Naive thymus-derived CD4-positive, alpha-beta T cell (primary cell): ENCODE results near the gene PSD4. TPM values are rescaled to one million over a fixed set of nuclear protein-coding genes. Genes with fewer than 3 reads are reported as not detected.

ENCODE experiments used
- ATAC-seq: fragments of 150-1000 bp; cut with Tn5 transposase; 2 replicates; pipeline ENCODE4 v1.10.0; 2021; ENCODE audit warnings: mild to moderate bottlenecking, moderate library complexity
- CTCF ChIA-PET: fragments of 350-600 bp; sonication (Branson Sonifier 250); formaldehyde crosslinking; loops from one replicate; lab custom pipeline; 2021; ENCODE audit warnings: antibody characterized with exemption; lab: Charles Lee
- POLR2A ChIA-PET: fragments of 350-600 bp; sonication (Branson Sonifier 250); formaldehyde crosslinking; loops from one replicate; lab custom pipeline; 2021; ENCODE audit warnings: antibody characterized with exemption, inconsistent platforms; lab: Charles Lee
- DNase-seq, 9 donors: peaks; one replicate each; pipeline versions ENCODE4 v3.0.0 to v3.0.0-alpha.2; 2020 to 2022; ENCODE audit warnings: mixed read lengths in 1 of 9
- H3K27ac ChIP-seq: one replicate; pipeline ENCODE4 v1.7.0; 2013; ENCODE audit warnings: mild to moderate bottlenecking, low read depth, low read length, moderate library complexity
- H3K27me3 ChIP-seq, 2 donors: one replicate each; pipeline ENCODE4 v1.7.0; 2013; ENCODE audit warnings: low read length in 2 of 2, mild to moderate bottlenecking in 2 of 2, moderate library complexity in 2 of 2; ENCODE audit not compliant: control insufficient read depth in 2 of 2, insufficient read depth in 2 of 2
- H3K36me3 ChIP-seq, 3 experiments: 1 replicate in 2 of 3; 2 replicates in 1 of 3; pipeline ENCODE4 v1.7.0; 2013; ENCODE audit warnings: low read length in 3 of 3, mild to moderate bottlenecking in 3 of 3, moderate library complexity in 1 of 3; ENCODE audit not compliant: insufficient read depth in 3 of 3, control insufficient read depth in 2 of 3
- H3K4me1 ChIP-seq, 2 donors: one replicate each; pipeline ENCODE4 v1.7.0; 2013; ENCODE audit warnings: low read length in 2 of 2, mild to moderate bottlenecking in 2 of 2, moderate library complexity in 1 of 2; ENCODE audit not compliant: control insufficient read depth in 2 of 2, insufficient read depth in 2 of 2
- H3K4me3 ChIP-seq: 2 replicates; pipeline ENCODE4 v1.7.0; 2013; ENCODE audit warnings: mild to moderate bottlenecking, low read length
- H3K9me3 ChIP-seq, 3 experiments: 1 replicate in 2 of 3; 2 replicates in 1 of 3; pipeline ENCODE4 v1.7.0; 2013; ENCODE audit warnings: low read length in 3 of 3; ENCODE audit not compliant: control insufficient read depth in 2 of 3
- H3K27ac Mint-ChIP-seq, 9 donors: one replicate each; pipeline ENCODE4 v1.8.0; 2020 to 2022; ENCODE audit warnings: mixed read lengths in 9 of 9, mild to moderate bottlenecking in 8 of 9, moderate library complexity in 5 of 9, inconsistent platforms in 2 of 9
- H3K27me3 Mint-ChIP-seq, 5 donors: one replicate each; pipeline ENCODE4 v1.8.0; 2021 to 2022; ENCODE audit warnings: mixed read lengths in 5 of 5, mild to moderate bottlenecking in 1 of 5
- H3K36me3 Mint-ChIP-seq, 5 donors: one replicate each; pipeline ENCODE4 v1.8.0; 2020 to 2022; ENCODE audit warnings: mixed read lengths in 5 of 5, mild to moderate bottlenecking in 3 of 5, inconsistent platforms in 1 of 5
- H3K4me1 Mint-ChIP-seq, 7 donors: one replicate each; pipeline ENCODE4 v1.8.0; 2020 to 2022; ENCODE audit warnings: mixed read lengths in 7 of 7, mild to moderate bottlenecking in 3 of 7, inconsistent platforms in 1 of 7
- H3K4me3 Mint-ChIP-seq, 10 donors: one replicate each; pipeline ENCODE4 v1.8.0; 2020 to 2022; ENCODE audit warnings: mild to moderate bottlenecking in 10 of 10, mixed read lengths in 10 of 10, moderate library complexity in 6 of 10, inconsistent platforms in 2 of 10
- H3K9me3 Mint-ChIP-seq, 11 donors: one replicate each; pipeline ENCODE4 v1.8.0; 2020 to 2022; ENCODE audit warnings: mixed read lengths in 11 of 11, mild to moderate bottlenecking in 4 of 11, inconsistent platforms in 1 of 11, moderate library complexity in 1 of 11
- intact Hi-C, 2 donors: fragments of 100-400 bp; cut with micrococcal nuclease; formaldehyde crosslinking; loops; one replicate each; pipeline ENCODE4 v1.15.1; 2023
- polyA plus RNA-seq, 2 donors: library from polyadenylated mRNA; unstranded; fragments of 300-500 nt; fragmentation: Illumina TruSeq; gene quantifications; one replicate each; pipeline ENCODE4 v1.2.3, GENCODE V29; 2021
- total RNA-seq, 6 experiments: library from RNA in 5 of 6; stranded (reverse) in 5 of 6; gene quantifications; 1 replicate in 5 of 6; 2 replicates in 1 of 6; pipeline ENCODE4 v1.2.3 and lab custom pipeline; 2021 to 2026

Gene PSD4
- total and polyA plus RNA-seq, 7 experiments from 2014 or later: 28.0 to 399 (median 112) TPM

DNA sequence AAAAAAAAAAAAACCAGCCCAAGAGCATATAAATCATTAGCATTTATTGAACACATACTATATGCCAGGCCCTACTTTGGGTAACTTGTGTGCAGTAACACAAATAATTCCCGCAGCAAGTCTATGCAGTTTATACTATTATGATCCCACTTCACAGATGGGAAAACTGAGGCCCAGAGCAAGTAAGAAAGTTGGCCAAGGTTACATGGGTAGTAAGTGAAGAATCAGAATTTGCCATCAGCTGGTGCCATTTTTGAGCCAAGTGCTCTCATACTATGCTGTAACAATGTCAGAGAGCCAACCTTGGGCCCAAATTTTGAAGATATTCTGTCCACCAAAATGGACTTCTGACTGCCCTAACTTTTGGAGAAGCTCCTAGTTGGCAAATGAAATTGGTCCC lies 13.5 kb upstream of the PSD4 start:
- no peak overlapping the region for H3K4me3 ChIP-seq
- Mint-ChIP-seq H3K36me3 (peaks cover 0 to 3% (median 0%) of the 10 kb centered on the region in 5 donors), H3K27me3 (peaks cover 0 to 2% (median 0%) of the 10 kb centered on the region in 5 donors), H3K4me3 (no peak overlapping the region), H3K9me3 (no peaks in the 10 kb centered on the region), H3K4me1 (peaks cover 30 to 56% (median 50%) of the 10 kb centered on the region in 7 donors), H3K27ac (peak overlapping the region in 1 of 9 donors; percentile 38)
- no peak for ATAC-seq
- ChIA-PET POLR2A (interaction anchor here (0.9 to 1.4 kb wide), 3 partner anchors 11 to 14 kb away, joined by 3 to 4 read pairs (median 3); no protein-coding TSS in a partner anchor), CTCF (no interaction called here)
- H3K36me3 ChIP-seq: no peaks in the 10 kb centered on the region
- peaks cover 14 to 30% of the 10 kb centered on the region in 2 donors for H3K4me1 ChIP-seq
- H3K27me3 ChIP-seq: no peaks in the 10 kb centered on the region
- H3K27ac ChIP-seq: no peak overlapping the region
- H3K9me3 ChIP-seq: no peaks in the 10 kb centered on the region
- intact Hi-C loops: no loop called here
- no peak for DNase-seq

DNA sequence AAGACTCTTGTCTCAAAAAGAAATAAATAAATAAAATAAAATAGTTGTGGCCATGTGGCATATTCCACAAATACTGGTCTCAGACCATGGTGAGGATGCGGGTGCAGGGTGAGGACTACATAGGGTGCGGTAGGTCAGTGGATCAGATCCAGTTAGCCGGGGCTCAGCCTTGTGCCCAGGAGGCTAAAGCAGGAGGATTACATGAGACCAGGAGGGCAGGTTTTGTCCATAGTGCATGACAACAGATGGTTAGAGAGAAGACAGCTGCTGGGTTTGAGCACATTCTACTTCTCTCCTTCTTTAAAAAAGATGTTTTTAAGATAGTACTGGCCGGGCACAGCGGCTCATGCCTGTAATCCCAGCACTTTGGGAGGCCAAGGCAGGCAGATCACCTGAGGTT lies 12.8 kb upstream of the PSD4 start:
- Mint-ChIP-seq H3K9me3 (no peaks in the 10 kb centered on the region), H3K4me3 (no peak overlapping the region)

DNA sequence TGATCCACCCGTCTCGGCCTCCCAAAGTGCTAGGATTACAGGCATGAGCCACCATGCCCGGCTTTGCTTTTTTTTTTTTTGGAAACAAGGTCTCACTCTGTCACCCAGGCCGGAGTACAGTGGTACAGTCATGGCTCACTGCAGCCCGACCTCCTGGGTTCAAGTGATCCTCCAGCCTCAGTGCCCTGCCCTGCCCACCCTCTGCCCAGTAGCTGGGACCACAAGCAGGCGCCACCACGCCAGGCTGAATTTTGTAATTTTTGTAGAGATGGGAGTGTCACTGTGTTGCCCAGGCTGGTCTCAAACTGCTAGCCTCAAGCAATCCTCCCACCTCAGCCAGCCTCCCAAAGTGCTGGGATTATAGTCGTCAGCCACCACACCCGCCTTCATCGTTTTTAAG lies 11.6 kb upstream of the PSD4 start:
- intact Hi-C loops: no loop called here
- Histone ChIP-seq H3K4me3 (no peak overlapping the region), H3K36me3 (no peaks in the 10 kb centered on the region), H3K4me1 (peaks cover 14 to 41% of the 10 kb centered on the region in 2 donors), H3K27ac (no peak overlapping the region), H3K9me3 (no peaks in the 10 kb centered on the region), H3K27me3 (no peaks in the 10 kb centered on the region)
- DNase-seq (no peak), ATAC-seq (no peak)
- H3K36me3 Mint-ChIP-seq: peaks cover 0 to 3% (median 0%) of the 10 kb centered on the region in 5 donors
- no peaks in the 10 kb centered on the region for H3K9me3 Mint-ChIP-seq
- H3K27ac Mint-ChIP-seq: peak overlapping the region in 8 of 9 donors; percentile 11 to 70 (median 58)
- no peaks in the 10 kb centered on the region for H3K27me3 Mint-ChIP-seq
- peaks cover 38 to 63% (median 56%) of the 10 kb centered on the region in 7 donors for H3K4me1 Mint-ChIP-seq
- POLR2A ChIA-PET: interaction anchor here (1.3 to 6.2 kb wide), 4 partner anchors 9 to 32 kb away, joined by 3 to 51 read pairs (median 5); partner anchors contain the start of gene PSD4
- H3K4me3 Mint-ChIP-seq: peak overlapping the region in 2 of 10 donors; percentile 0 to 4
- CTCF ChIA-PET: interaction anchor here (0.7 to 1.0 kb wide), 4 partner anchors 11 to 37 kb away, joined by 3 to 5 read pairs (median 4); partner anchors contain the start of gene PSD4

More for the DNA sequence above, 12.8 kb upstream of the PSD4 start:
- Mint-ChIP-seq H3K4me1 (peaks cover 30 to 63% (median 57%) of the 10 kb centered on the region in 7 donors), H3K27ac (peak overlapping the region in 2 of 9 donors; percentile 48 to 75), H3K27me3 (no peaks in the 10 kb centered on the region), H3K36me3 (peaks cover 0 to 3% (median 0%) of the 10 kb centered on the region in 5 donors)
- DNase-seq (no peak), ATAC-seq (no peak)
- H3K4me1 ChIP-seq: peaks cover 14 to 36% of the 10 kb centered on the region in 2 donors
- POLR2A ChIA-PET: interaction anchor here (0.9 to 1.4 kb wide), 3 partner anchors 10 to 13 kb away, joined by 3 to 4 read pairs (median 3); no protein-coding TSS in a partner anchor
- no peak overlapping the region for H3K27ac ChIP-seq
- CTCF ChIA-PET: interaction anchor here (1.0 kb wide), 1 partner anchor 13 kb away, joined by 5 read pairs; the partner anchor contains the start of gene PSD4
- H3K9me3 ChIP-seq: no peaks in the 10 kb centered on the region
- no peaks in the 10 kb centered on the region for H3K27me3 ChIP-seq
- no peak overlapping the region for H3K4me3 ChIP-seq
- no peaks in the 10 kb centered on the region for H3K36me3 ChIP-seq
- intact Hi-C loops: no loop called here

DNA sequence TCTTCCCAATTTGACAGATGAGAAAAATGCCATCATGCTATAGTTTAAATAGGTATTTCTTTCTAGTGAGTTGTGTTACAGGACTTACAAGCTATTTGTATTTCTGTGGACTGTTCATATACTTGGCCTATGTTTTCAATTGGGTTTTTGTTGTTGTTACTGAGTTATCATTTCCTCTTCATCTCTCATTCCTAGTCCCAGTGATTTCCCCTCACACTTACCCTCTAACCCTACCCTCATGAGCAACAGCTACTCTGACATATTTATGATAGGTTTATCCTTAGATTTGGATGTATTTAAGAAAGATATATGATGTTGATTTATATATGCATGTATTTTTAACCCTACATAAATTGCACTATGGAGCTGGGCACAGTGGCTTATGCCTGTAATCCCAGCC lies 10.9 kb upstream of the PSD4 start:
- peaks cover 0 to 3% (median 0%) of the 10 kb centered on the region in 5 donors for H3K36me3 Mint-ChIP-seq
- intact Hi-C loops: no loop called here
- CTCF ChIA-PET: interaction anchor here (0.7 to 1.0 kb wide), 5 partner anchors 11 to 244 kb away, joined by 3 to 4 read pairs (median 4); partner anchors contain the start of gene PSD4

DNA sequence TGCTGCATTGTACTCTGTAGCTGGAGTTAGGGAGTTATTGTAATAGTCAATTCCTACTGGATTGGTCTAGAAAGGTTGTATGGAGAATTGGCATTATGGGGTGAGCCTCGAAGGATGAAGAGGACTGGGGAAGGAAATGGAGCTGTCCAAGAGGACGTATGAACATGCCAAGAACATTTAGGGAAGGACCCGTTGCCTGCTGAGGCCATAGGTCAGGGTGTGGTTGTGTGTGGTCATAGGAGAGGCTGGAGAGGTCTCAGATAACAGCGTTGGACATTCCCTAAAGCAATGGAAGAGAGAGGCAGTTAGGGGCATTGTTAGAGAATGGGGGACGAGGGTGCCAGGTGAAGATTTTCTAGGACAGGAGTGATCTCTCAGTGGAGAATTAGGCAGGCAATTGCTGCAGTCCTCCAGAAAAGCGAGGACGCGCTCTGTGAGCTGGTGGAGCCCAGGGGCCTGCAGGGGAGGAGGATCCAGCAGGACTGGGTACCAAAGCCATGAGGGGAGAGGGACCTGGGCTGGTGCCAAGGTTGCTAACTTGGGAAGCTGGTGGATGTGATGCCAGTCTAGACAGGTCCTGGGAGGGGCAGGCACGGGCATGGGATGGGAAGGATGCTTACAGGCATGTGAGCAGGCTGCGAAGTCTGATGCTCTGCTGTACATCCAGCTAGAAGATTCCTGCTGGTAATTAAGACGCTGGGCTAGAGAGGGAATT lies 9.4 kb upstream of the PSD4 start:
- intact Hi-C loops: no loop called here
- Mint-ChIP-seq H3K4me3 (peak overlapping the region in 2 of 10 donors; percentile 20 to 24), H3K9me3 (no peaks in the 10 kb centered on the region), H3K27me3 (no peaks in the 10 kb centered on the region), H3K27ac (peak overlapping the region in 8 of 9 donors; percentile 46 to 99 (median 80)), H3K4me1 (peaks cover 44 to 67% (median 61%) of the 10 kb centered on the region in 7 donors), H3K36me3 (peaks cover 0 to 3% (median 0%) of the 10 kb centered on the region in 5 donors)
- Histone ChIP-seq H3K36me3 (no peaks in the 10 kb centered on the region), H3K27me3 (no peaks in the 10 kb centered on the region), H3K4me3 (no peak overlapping the region), H3K9me3 (no peaks in the 10 kb centered on the region), H3K27ac (no peak overlapping the region), H3K4me1 (peaks cover 26 to 50% of the 10 kb centered on the region in 2 donors)
- ATAC-seq: no peak
- POLR2A ChIA-PET: interaction anchor here (0.5 to 12.9 kb wide), 7 partner anchors 7 to 71 kb away, joined by 3 to 172 read pairs (median 4); partner anchors contain the start of gene PSD4
- CTCF ChIA-PET: interaction anchor here (0.7 to 1.4 kb wide), 4 partner anchors 9 to 35 kb away, joined by 3 to 9 read pairs (median 4); partner anchors contain the start of gene PSD4
- no peak for DNase-seq

More for the DNA sequence above, 10.9 kb upstream of the PSD4 start:
- Mint-ChIP-seq H3K4me1 (peaks cover 42 to 68% (median 62%) of the 10 kb centered on the region in 7 donors), H3K27me3 (no peaks in the 10 kb centered on the region), H3K27ac (peak overlapping the region in 8 of 9 donors; percentile 11 to 70 (median 58)), H3K9me3 (no peaks in the 10 kb centered on the region), H3K4me3 (peak overlapping the region in 5 of 10 donors; percentile 0 to 50 (median 4))
- POLR2A ChIA-PET: interaction anchor here (0.7 to 6.2 kb wide), 9 partner anchors 8 to 93 kb away, joined by 3 to 51 read pairs (median 5); partner anchors contain the start of gene PSD4
- Histone ChIP-seq H3K9me3 (no peaks in the 10 kb centered on the region), H3K27ac (no peak overlapping the region), H3K27me3 (no peaks in the 10 kb centered on the region), H3K4me3 (no peak overlapping the region), H3K36me3 (no peaks in the 10 kb centered on the region), H3K4me1 (peaks cover 18 to 45% of the 10 kb centered on the region in 2 donors)
- DNase-seq: no peak
- no peak for ATAC-seq

DNA sequence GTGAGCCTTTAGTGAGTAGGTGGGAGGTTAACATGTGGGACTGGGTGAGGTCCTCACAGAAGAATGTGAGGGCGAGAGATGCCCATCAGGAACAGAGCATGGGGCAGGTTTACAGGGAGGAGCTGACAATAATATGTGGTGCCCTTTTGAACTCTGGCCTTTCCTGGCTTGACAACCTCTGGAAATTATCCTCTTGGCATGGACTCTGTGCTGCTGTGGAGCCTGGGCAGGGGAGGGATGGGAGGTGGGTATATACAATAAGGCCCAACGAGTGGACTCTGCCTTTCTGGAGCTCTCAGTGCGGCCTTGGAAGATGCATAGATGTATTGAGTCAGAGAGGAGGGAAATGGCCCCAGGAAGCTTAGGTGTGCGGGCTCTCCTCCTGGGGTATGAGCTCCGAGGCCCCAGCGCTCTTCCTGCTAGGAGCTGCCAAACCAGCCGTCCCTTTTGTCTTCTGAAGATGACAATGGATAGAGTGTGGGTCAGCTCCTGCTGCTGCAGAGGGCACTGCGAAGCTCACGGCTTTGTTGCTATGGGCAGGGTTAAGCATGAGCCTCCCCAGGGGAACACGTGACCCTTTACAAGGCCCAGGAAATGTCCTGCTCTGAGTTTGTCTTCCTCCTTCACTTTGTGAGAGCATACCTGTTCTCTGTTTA lies 8.7 kb upstream of the PSD4 start:
- Mint-ChIP-seq H3K36me3 (peaks cover 0 to 6% (median 0%) of the 10 kb centered on the region in 5 donors), H3K27ac (peak overlapping the region in 8 of 9 donors; percentile 46 to 99 (median 89)), H3K9me3 (no peaks in the 10 kb centered on the region), H3K27me3 (no peaks in the 10 kb centered on the region), H3K4me1 (peaks cover 50 to 72% (median 64%) of the 10 kb centered on the region in 7 donors), H3K4me3 (peak overlapping the region in 1 of 10 donors; percentile 24)
- intact Hi-C loops: no loop called here
- Histone ChIP-seq H3K4me3 (no peak overlapping the region), H3K36me3 (no peaks in the 10 kb centered on the region), H3K27me3 (no peaks in the 10 kb centered on the region), H3K27ac (no peak overlapping the region), H3K9me3 (no peaks in the 10 kb centered on the region), H3K4me1 (peaks cover 31 to 56% of the 10 kb centered on the region in 2 donors)
- ATAC-seq (no peak), DNase-seq (no peak)
- ChIA-PET CTCF (interaction anchor here (0.7 to 1.4 kb wide), 5 partner anchors 9 to 34 kb away, joined by 3 to 9 read pairs (median 4); partner anchors contain the start of gene PSD4), POLR2A (interaction anchor here (1.1 to 12.9 kb wide), 5 partner anchors 8 to 30 kb away, joined by 4 to 172 read pairs (median 8); partner anchors contain the start of gene PSD4)
